Keratinocyte (primary cell): ENCODE results near the gene BLOC1S2. TPM values are rescaled to one million over a fixed set of nuclear protein-coding genes. Genes with fewer than 3 reads are reported as not detected.

ENCODE experiments used
- DNase-seq: peaks from one replicate; pipeline ENCODE4 v3.0.0-alpha.2; 2011; ENCODE audit warnings: low read depth, missing footprints, low spot score
- FAIRE-seq: peaks from 2 replicates; lab custom pipeline; 2011; peaks lifted over from hg19 to GRCh38; lab: Jason Lieb, UNC
- H2AFZ ChIP-seq: 2 replicates; pipeline ENCODE4 v1.6.0; 2012; ENCODE audit warnings: low read length, control low read depth, inconsistent platforms; ENCODE audit not compliant: control insufficient read depth
- H3K27ac ChIP-seq: 2 replicates; pipeline ENCODE4 v1.5.1; 2011; ENCODE audit warnings: low read length; ENCODE audit not compliant: control insufficient read depth, insufficient read depth
- H3K27me3 ChIP-seq: 3 replicates; pipeline ENCODE4 v1.6.0; 2011; ENCODE audit warnings: low read length; ENCODE audit not compliant: control insufficient read depth, insufficient read depth; ENCODE audit errors: extremely low read depth
- H3K36me3 ChIP-seq, 2 experiments: 2 replicates in 1 of 2; 3 replicates in 1 of 2; pipeline ENCODE4 v1.5.1; 2011; ENCODE audit warnings: low read length in 2 of 2, mild to moderate bottlenecking in 1 of 2; ENCODE audit not compliant: control insufficient read depth in 2 of 2, insufficient read depth in 2 of 2; ENCODE audit errors: extremely low read depth in 1 of 2
- H3K4me1 ChIP-seq: 3 replicates; pipeline ENCODE4 v1.5.1; 2011; ENCODE audit warnings: low read length; ENCODE audit not compliant: control insufficient read depth, insufficient read depth; ENCODE audit errors: extremely low read depth
- H3K4me2 ChIP-seq: 3 replicates; pipeline ENCODE4 v1.6.0; 2011; ENCODE audit warnings: low read depth, low read length; ENCODE audit not compliant: control insufficient read depth, insufficient read depth; ENCODE audit errors: extremely low read depth
- H3K4me3 ChIP-seq, 3 experiments: fragments of 200-600 bp in 1 of 3; sonication (generic) in 1 of 3; 2 replicates in 2 of 3; 3 replicates in 1 of 3; pipeline ENCODE4 v1.5.1; 2011 to 2016; ENCODE audit warnings: low read length in 3 of 3, mild to moderate bottlenecking in 3 of 3, control low read depth in 2 of 3, inconsistent platforms in 1 of 3, low read depth in 1 of 3, mixed read lengths in 1 of 3, mixed run types in 1 of 3, moderate library complexity in 1 of 3; ENCODE audit not compliant: control insufficient read depth in 2 of 3, insufficient read depth in 2 of 3; ENCODE audit errors: extremely low read depth in 1 of 3
- H3K79me2 ChIP-seq: 2 replicates; pipeline ENCODE4 v1.6.0; 2012; ENCODE audit warnings: low read length; ENCODE audit not compliant: control insufficient read depth, insufficient read depth
- H3K9ac ChIP-seq: 3 replicates; pipeline ENCODE4 v1.6.0; 2011; ENCODE audit warnings: low read length; ENCODE audit not compliant: control insufficient read depth, insufficient read depth; ENCODE audit errors: extremely low read depth
- H3K9me1 ChIP-seq: 3 replicates; pipeline ENCODE4 v1.6.0; 2011; ENCODE audit warnings: low read length; ENCODE audit not compliant: control insufficient read depth, insufficient read depth; ENCODE audit errors: extremely low read depth
- H3K9me3 ChIP-seq: 2 replicates; pipeline ENCODE4 v1.5.1; 2012; ENCODE audit warnings: low read depth, low read length; ENCODE audit not compliant: control insufficient read depth
- H4K20me1 ChIP-seq: 3 replicates; pipeline ENCODE4 v1.6.0; 2011; ENCODE audit warnings: low read length; ENCODE audit not compliant: control insufficient read depth, insufficient read depth; ENCODE audit errors: extremely low read depth
- CTCF ChIP-seq, 3 experiments: IDR thresholded peaks in 1 of 3; conservative IDR thresholded peaks in 1 of 3; optimal IDR thresholded peaks in 1 of 3; 2 replicates in 2 of 3; 3 replicates in 1 of 3; pipeline versions ENCODE3 to v1.5.1; 2011; ENCODE audit warnings: low read length in 3 of 3, mild to moderate bottlenecking in 3 of 3, moderate library complexity in 2 of 3, control low read depth in 1 of 3, inconsistent platforms in 1 of 3; ENCODE audit not compliant: insufficient read depth in 2 of 3; ENCODE audit errors: extremely low read depth in 1 of 3
- EZH2 ChIP-seq: IDR thresholded peaks from one replicate; pipeline ENCODE4 v1.6.1; 2012; ENCODE audit warnings: inconsistent platforms, mild to moderate bottlenecking, low read length, moderate library complexity
- dilution Hi-C: fragments of 300-500 bp; cut with MboI; formaldehyde crosslinking; loops from one replicate; pipeline ENCODE4 v1.7.0; 2020; ENCODE audit warnings: low sequenced_read_pairs; ENCODE audit not compliant: extremely low pct_ligation_motif_present
- polyA plus RNA-seq, 5 experiments: library from polyadenylated mRNA; depleted of rRNA in 3 of 5; stranded (reverse) in 3 of 5; stranded (forward) in 1 of 5; unstranded in 1 of 5; fragments of >200 nt; gene quantifications; 1 replicate in 1 of 5; 2 replicates in 3 of 5; 3 replicates in 1 of 5; pipeline versions ENCODE4 v1.2.1 to v1.2.3, GENCODE V29; 2011 to 2012; ENCODE audit warnings: missing spikeins in 2 of 5, low read depth in 1 of 5, low replicate concordance in 1 of 5

Gene BLOC1S2
- polyA plus RNA-seq, 1 donor (not counting 4 experiments of a cell fraction or from before 2014, with no cell fraction given) = 74.1 TPM

GRCh38 chr10:100239851-100240250 lies 46.6 kb downstream of the BLOC1S2 start:
- dilution Hi-C loops = no loop called here
- H3K4me3 ChIP-seq = no peak overlapping the region
- no peak for TF ChIP-seq CTCF (optimal IDR thresholded peaks at IDR 0.05 in 1 of 3, IDR thresholded peaks at IDR 0.05 in 1 of 3, conservative IDR thresholded peaks at IDR 0.05 in 1 of 3; ENCODE audit: extremely low read depth in 1 of 3, insufficient read depth in 2 of 3, low read length in 3 of 3)
- TF ChIP-seq EZH2 = no peak
- H3K27me3 ChIP-seq = no peaks in the 10 kb centered on the region
- no peaks in the 10 kb centered on the region for H3K4me1 ChIP-seq
- DNase-seq (no peak), FAIRE-seq (no peak)
- H3K79me2 ChIP-seq = no peaks in the 10 kb centered on the region
- no peak overlapping the region for H3K9ac ChIP-seq
- no peak overlapping the region for H2AFZ ChIP-seq
- H3K4me2 ChIP-seq = no peak overlapping the region
- no peaks in the 10 kb centered on the region for H3K9me3 ChIP-seq
- H3K36me3 ChIP-seq = peaks cover 14 to 27% of the 10 kb centered on the region in 2 experiments
- no peaks in the 10 kb centered on the region for H4K20me1 ChIP-seq
- no peak overlapping the region for H3K27ac ChIP-seq
- no peaks in the 10 kb centered on the region for H3K9me1 ChIP-seq

GRCh38 chr10:100238429-100238828 lies 48.1 kb downstream of the BLOC1S2 start:
- no peaks in the 10 kb centered on the region for H3K27me3 ChIP-seq
- no peaks in the 10 kb centered on the region for H3K79me2 ChIP-seq
- TF ChIP-seq EZH2 = no peak
- TF ChIP-seq CTCF (optimal IDR thresholded peaks at IDR 0.05 in 1 of 3, IDR thresholded peaks at IDR 0.05 in 1 of 3, conservative IDR thresholded peaks at IDR 0.05 in 1 of 3; ENCODE audit: extremely low read depth in 1 of 3, insufficient read depth in 2 of 3, low read length in 3 of 3) = no peak
- H3K9ac ChIP-seq = no peak overlapping the region
- dilution Hi-C loops = no loop called here
- H3K4me2 ChIP-seq = no peak overlapping the region
- FAIRE-seq = no peak
- no peaks in the 10 kb centered on the region for H3K4me1 ChIP-seq
- peaks cover 15 to 27% of the 10 kb centered on the region in 2 experiments for H3K36me3 ChIP-seq
- no peaks in the 10 kb centered on the region for H3K9me3 ChIP-seq
- no peak overlapping the region for H3K27ac ChIP-seq
- no peak overlapping the region for H3K4me3 ChIP-seq
- no peak overlapping the region for H2AFZ ChIP-seq
- no peaks in the 10 kb centered on the region for H4K20me1 ChIP-seq
- DNase-seq = no peak
- H3K9me1 ChIP-seq = no peaks in the 10 kb centered on the region
